Caco-2 (cell line): ENCODE results near the gene CACUL1. TPM values are rescaled to one million over a fixed set of nuclear protein-coding genes. Genes with fewer than 3 reads are reported as not detected.

ENCODE experiments used
- BruUV-seq: library from RNA; stranded (reverse); fragments of 400-500 nt; replicated peaks from 2 replicates; lab custom pipeline; 2021; lab: Mats Ljungman, UMichigan
- CTCF ChIA-PET: fragments of 300-600 bp; sonication (Branson Sonifier 250); formaldehyde crosslinking; loops from one replicate; lab custom pipeline; 2022; ENCODE audit warnings: antibody characterized with exemption; lab: Charles Lee
- POLR2A ChIA-PET: fragments of 300-600 bp; sonication (Branson Sonifier 250); formaldehyde crosslinking; loops from one replicate; lab custom pipeline; 2022; ENCODE audit warnings: antibody characterized with exemption; lab: Charles Lee
- DNase-seq, 2 experiments: peaks; one replicate each; pipeline versions ENCODE4 v3.0.0 to v3.0.0-alpha.2; 2020 to 2022
- H3K27me3 ChIP-seq: replicated peaks from 2 replicates; pipeline ENCODE4 v1.6.0; 2011; ENCODE audit warnings: low read length; ENCODE audit not compliant: control insufficient read depth, insufficient read depth
- H3K36me3 ChIP-seq: 2 replicates; pipeline ENCODE4 v1.5.1; 2011; ENCODE audit warnings: low read length; ENCODE audit not compliant: control insufficient read depth, insufficient read depth
- H3K4me1 ChIP-seq: fragments of 250-450 bp; sonication (Bioruptor Pico); 2 replicates; pipeline ENCODE4 v1.5.1; 2020; ENCODE audit warnings: mild to moderate bottlenecking
- H3K4me3 ChIP-seq: 2 replicates; pipeline ENCODE4 v1.5.1; 2011; ENCODE audit warnings: low read depth, mild to moderate bottlenecking, control low read depth, low read length
- H3K9me3 ChIP-seq: fragments of 250-450 bp; sonication (Bioruptor Pico); 2 replicates; pipeline ENCODE4 v1.5.1; 2020; ENCODE audit warnings: mild to moderate bottlenecking, moderate library complexity
- H3K27ac Mint-ChIP-seq: one replicate; pipeline ENCODE4 v1.8.0; 2022; ENCODE audit warnings: mixed read lengths; ENCODE audit not compliant: unreplicated experiment
- H3K27me3 Mint-ChIP-seq: one replicate; pipeline ENCODE4 v1.8.0; 2022; ENCODE audit warnings: mixed read lengths; ENCODE audit not compliant: insufficient read depth, unreplicated experiment
- H3K36me3 Mint-ChIP-seq: one replicate; pipeline ENCODE4 v1.8.0; 2022; ENCODE audit warnings: mild to moderate bottlenecking, mixed read lengths; ENCODE audit not compliant: insufficient read depth, unreplicated experiment
- H3K4me1 Mint-ChIP-seq: one replicate; pipeline ENCODE4 v1.8.0; 2022; ENCODE audit warnings: low read depth, mixed read lengths; ENCODE audit not compliant: unreplicated experiment
- H3K4me3 Mint-ChIP-seq: one replicate; pipeline ENCODE4 v1.8.0; 2022; ENCODE audit warnings: mild to moderate bottlenecking, moderate library complexity, mixed read lengths; ENCODE audit not compliant: unreplicated experiment
- H3K9me3 Mint-ChIP-seq: one replicate; pipeline ENCODE4 v1.8.0; 2022; ENCODE audit warnings: mixed read lengths; ENCODE audit not compliant: unreplicated experiment
- intact Hi-C: fragments of 100-400 bp; cut with micrococcal nuclease; formaldehyde crosslinking; loops from one replicate; pipeline ENCODE4 v1.10.0; 2022; ENCODE audit not compliant: unreplicated experiment
- total RNA-seq: library from RNA; stranded (reverse); gene quantifications from 2 replicates; pipeline ENCODE4 v1.2.3, GENCODE V29; 2022
- TF ChIP-seq, protein P1 (sequence below), 2 experiments: fragments of 200-600 bp in 1 of 2; IDR thresholded peaks; 1 replicate in 1 of 2; 2 replicates in 1 of 2; pipeline versions ENCODE4 v1.5.1 to v1.8.0; 2011 to 2022; ENCODE audit warnings: antibody characterized with exemption in 1 of 2, control low read depth in 1 of 2, inconsistent platforms in 1 of 2, low read depth in 1 of 2, low read length in 1 of 2, mild to moderate bottlenecking in 1 of 2, moderate library complexity in 1 of 2; ENCODE audit not compliant: insufficient read depth in 1 of 2, severe bottlenecking in 1 of 2, unreplicated experiment in 1 of 2

CACUL1 gene
- total RNA-seq, 1 experiment from 2014 or later = 39.2 TPM

DNA sequence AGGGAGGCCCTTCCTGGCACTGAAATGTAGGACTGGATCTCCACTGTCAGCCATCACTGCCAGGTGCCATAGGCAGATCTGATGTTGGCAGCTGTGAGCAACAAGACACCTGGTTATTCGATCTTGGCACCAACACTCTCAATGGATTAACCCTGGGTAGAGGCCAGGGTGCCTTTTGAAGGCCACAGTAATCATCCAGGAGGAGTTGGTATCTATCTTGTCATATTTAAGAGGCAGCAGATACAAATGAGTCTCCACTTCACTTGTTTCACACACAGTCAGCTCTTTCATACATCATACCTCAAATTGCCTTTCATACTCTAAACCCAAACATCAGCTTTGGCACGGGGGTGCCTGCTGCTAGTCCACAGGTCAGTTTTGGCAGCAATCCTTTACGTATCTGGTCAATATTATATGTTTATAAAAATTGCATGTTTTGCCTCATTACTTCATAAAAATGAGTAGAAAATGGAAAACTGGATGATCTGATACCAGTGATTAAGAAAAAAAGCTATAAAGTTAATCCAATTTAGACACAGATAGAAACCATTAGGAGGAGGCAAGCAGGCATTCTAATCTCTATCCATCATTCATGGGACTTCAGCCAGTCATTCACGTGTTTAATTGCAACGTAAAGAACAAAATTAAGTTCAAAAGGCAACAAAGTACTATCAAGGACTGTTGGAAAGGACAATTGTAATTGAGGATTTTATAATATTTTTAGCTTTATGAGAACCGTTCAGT, 12.7 kb upstream of the CACUL1 start:
- ChIA-PET CTCF (no interaction called here), POLR2A (no interaction called here)
- no TSS peak for BruUV-seq
- peaks cover 26% of the 10 kb centered on the region for H3K9me3 Mint-ChIP-seq
- Histone ChIP-seq H3K27me3 (no peaks in the 10 kb centered on the region), H3K4me3 (no peak overlapping the region), H3K9me3 (no peaks in the 10 kb centered on the region; the same call in 1 of the 2 replicates), H3K4me1 (no peaks in the 10 kb centered on the region), H3K36me3 (no peaks in the 10 kb centered on the region)
- intact Hi-C loops = no loop called here
- H3K36me3 Mint-ChIP-seq = no peaks in the 10 kb centered on the region
- DNase-seq = no peak
- H3K27me3 Mint-ChIP-seq = no peaks in the 10 kb centered on the region
- H3K4me3 Mint-ChIP-seq = no peak overlapping the region
- no peak overlapping the region for H3K27ac Mint-ChIP-seq
- TF ChIP-seq, protein P1, sequence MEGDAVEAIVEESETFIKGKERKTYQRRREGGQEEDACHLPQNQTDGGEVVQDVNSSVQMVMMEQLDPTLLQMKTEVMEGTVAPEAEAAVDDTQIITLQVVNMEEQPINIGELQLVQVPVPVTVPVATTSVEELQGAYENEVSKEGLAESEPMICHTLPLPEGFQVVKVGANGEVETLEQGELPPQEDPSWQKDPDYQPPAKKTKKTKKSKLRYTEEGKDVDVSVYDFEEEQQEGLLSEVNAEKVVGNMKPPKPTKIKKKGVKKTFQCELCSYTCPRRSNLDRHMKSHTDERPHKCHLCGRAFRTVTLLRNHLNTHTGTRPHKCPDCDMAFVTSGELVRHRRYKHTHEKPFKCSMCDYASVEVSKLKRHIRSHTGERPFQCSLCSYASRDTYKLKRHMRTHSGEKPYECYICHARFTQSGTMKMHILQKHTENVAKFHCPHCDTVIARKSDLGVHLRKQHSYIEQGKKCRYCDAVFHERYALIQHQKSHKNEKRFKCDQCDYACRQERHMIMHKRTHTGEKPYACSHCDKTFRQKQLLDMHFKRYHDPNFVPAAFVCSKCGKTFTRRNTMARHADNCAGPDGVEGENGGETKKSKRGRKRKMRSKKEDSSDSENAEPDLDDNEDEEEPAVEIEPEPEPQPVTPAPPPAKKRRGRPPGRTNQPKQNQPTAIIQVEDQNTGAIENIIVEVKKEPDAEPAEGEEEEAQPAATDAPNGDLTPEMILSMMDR (IDR thresholded peaks at IDR 0.05; ENCODE audit: insufficient read depth in 1 of 2, low read depth in 1 of 2, low read length in 1 of 2, severe bottlenecking in 1 of 2, unreplicated experiment in 1 of 2) = no peak
- H3K4me1 Mint-ChIP-seq = no peaks in the 10 kb centered on the region

DNA sequence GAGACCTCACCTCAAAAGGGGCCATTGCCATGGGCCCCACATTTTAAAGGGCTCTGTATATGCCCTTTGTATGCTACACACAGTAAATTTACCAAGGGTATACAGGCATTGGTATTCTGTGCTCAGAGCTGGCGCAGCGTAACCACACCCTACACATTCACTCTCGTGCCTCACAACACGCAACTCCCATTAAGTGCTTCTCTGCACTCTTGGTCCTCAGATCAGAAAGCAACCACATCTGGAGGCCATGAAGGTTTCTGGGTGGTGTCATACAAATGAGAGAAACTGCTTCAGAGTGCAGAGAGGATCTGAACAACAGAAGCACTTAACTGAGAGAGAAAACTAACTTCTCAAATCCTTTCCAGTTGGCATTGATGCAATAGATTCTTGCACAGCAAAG, 9.4 kb upstream of the CACUL1 start:
- Mint-ChIP-seq H3K27ac (no peak overlapping the region), H3K36me3 (no peaks in the 10 kb centered on the region), H3K4me3 (no peak overlapping the region), H3K4me1 (no peaks in the 10 kb centered on the region), H3K9me3 (no peaks in the 10 kb centered on the region), H3K27me3 (no peaks in the 10 kb centered on the region)
- Histone ChIP-seq H3K27me3 (no peaks in the 10 kb centered on the region; the same call in 1 of the 2 replicates), H3K4me1 (no peaks in the 10 kb centered on the region), H3K4me3 (no peak overlapping the region), H3K36me3 (no peaks in the 10 kb centered on the region), H3K9me3 (no peaks in the 10 kb centered on the region)
- DNase-seq = no peak
- POLR2A ChIA-PET = no interaction called here
- CTCF ChIA-PET = interaction anchor here (0.5 kb wide), 1 partner anchor 256 kb away, joined by 6 read pairs; no protein-coding TSS in a partner anchor
- intact Hi-C loops = no loop called here
- TF ChIP-seq, protein P1 (IDR thresholded peaks at IDR 0.05; ENCODE audit: insufficient read depth in 1 of 2, low read depth in 1 of 2, low read length in 1 of 2, severe bottlenecking in 1 of 2, unreplicated experiment in 1 of 2) = no peak
- BruUV-seq = no TSS peak

DNA sequence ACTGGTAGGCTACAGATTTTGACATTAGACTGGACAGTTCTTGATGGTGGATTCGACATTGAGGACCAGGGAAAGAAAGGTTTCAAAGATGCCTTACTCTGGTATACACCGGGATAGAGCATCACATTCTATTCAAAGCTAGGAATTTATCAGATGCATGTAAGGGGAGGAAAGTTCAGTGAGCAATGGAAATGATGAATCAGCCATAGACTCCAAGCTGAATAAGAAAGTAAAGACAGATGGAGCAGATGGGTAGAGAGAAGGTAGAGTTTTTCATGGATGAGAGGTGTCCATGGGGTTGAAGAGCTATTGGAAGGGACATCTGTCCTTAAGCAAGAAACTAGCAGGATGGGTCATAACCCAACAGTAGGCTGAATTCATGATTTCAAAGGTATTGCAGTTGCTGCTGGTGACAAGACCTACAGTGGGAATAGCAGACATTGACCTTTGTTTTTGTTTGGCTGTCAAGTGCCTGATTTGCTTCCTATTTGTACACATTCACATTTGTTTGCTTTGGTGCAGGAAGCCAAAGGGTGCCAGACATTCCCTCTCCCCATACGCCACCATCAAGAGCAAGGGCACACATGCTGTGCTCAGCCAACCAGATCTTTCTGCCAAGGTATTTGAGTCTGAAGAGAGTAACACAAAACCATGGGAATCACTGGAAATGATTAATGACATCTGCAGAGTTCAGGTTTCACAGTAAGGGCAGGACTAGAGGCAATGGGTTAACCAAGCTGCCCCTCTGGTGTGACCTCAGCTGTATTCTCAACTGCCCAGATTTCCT, 8.6 kb upstream of the CACUL1 start:
- CTCF ChIA-PET = interaction anchor here (0.5 kb wide), 1 partner anchor 256 kb away, joined by 6 read pairs; no protein-coding TSS in a partner anchor
- Mint-ChIP-seq H3K36me3 (no peaks in the 10 kb centered on the region), H3K9me3 (no peaks in the 10 kb centered on the region), H3K27ac (no peak overlapping the region), H3K27me3 (no peaks in the 10 kb centered on the region), H3K4me1 (no peaks in the 10 kb centered on the region), H3K4me3 (no peak overlapping the region)
- TF ChIP-seq, protein P1 (IDR thresholded peaks at IDR 0.05; ENCODE audit: insufficient read depth in 1 of 2, low read depth in 1 of 2, low read length in 1 of 2, severe bottlenecking in 1 of 2, unreplicated experiment in 1 of 2) = no peak
- no peaks in the 10 kb centered on the region for H3K36me3 ChIP-seq
- intact Hi-C loops = no loop called here
- H3K4me3 ChIP-seq = no peak overlapping the region
- no peaks in the 10 kb centered on the region for H3K9me3 ChIP-seq
- POLR2A ChIA-PET = no interaction called here
- no peaks in the 10 kb centered on the region for H3K4me1 ChIP-seq
- DNase-seq = no peak
- H3K27me3 ChIP-seq = no peaks in the 10 kb centered on the region; the same call in 1 of the 2 replicates
- BruUV-seq = no TSS peak
